Activated CD4-positive, alpha-beta memory T cell treated with anti-CD3 and anti-CD28 coated beads, Interleukin-2, amount 10 ng/mL, durations not matched to agents 7 days and 5 days (primary cell): ENCODE results near the gene AJM1. TPM values are rescaled to one million over a fixed set of nuclear protein-coding genes. Genes with fewer than 3 reads are reported as not detected.

ENCODE experiments used
- CTCF ChIA-PET: fragments of 350-600 bp; sonication (Branson Sonifier 250); formaldehyde crosslinking; loops from one replicate; lab custom pipeline; 2021; ENCODE audit warnings: antibody characterized with exemption, inconsistent platforms; lab: Charles Lee
- POLR2A ChIA-PET: fragments of 350-600 bp; sonication (Branson Sonifier 250); formaldehyde crosslinking; loops from one replicate; lab custom pipeline; 2021; ENCODE audit warnings: antibody characterized with exemption; lab: Charles Lee
- DNase-seq: peaks from one replicate; pipeline ENCODE4 v3.0.0-alpha.2; 2020
- H3K27ac Mint-ChIP-seq: one replicate; pipeline ENCODE4 v1.8.0; 2021; ENCODE audit warnings: mild to moderate bottlenecking, mixed read lengths
- H3K27me3 Mint-ChIP-seq: one replicate; pipeline ENCODE4 v1.8.0; 2021; ENCODE audit warnings: mixed read lengths
- H3K36me3 Mint-ChIP-seq: one replicate; pipeline ENCODE4 v1.8.0; 2021; ENCODE audit warnings: low read depth, mixed read lengths
- H3K4me1 Mint-ChIP-seq: one replicate; pipeline ENCODE4 v1.8.0; 2021; ENCODE audit warnings: mixed read lengths
- H3K4me3 Mint-ChIP-seq: one replicate; pipeline ENCODE4 v1.8.0; 2021; ENCODE audit warnings: mild to moderate bottlenecking, mixed read lengths
- H3K9me3 Mint-ChIP-seq: one replicate; pipeline ENCODE4 v1.8.0; 2021; ENCODE audit warnings: mixed read lengths
- total RNA-seq, 2 experiments: library from RNA; stranded (reverse); gene quantifications; one replicate each; pipeline ENCODE4 v1.2.3, GENCODE V29; 2021

Gene AJM1
- total RNA-seq, 2 experiments from 2014 or later = 8.7 TPM

- DNase-seq = no peak
- CTCF ChIA-PET = interaction anchor here (1.5 kb wide), 1 partner anchor 63 kb away, joined by 3 read pairs; no protein-coding TSS in a partner anchor
- H3K9me3 Mint-ChIP-seq = no peaks in the 10 kb centered on the region
- no peak overlapping the region for H3K4me3 Mint-ChIP-seq
- peaks cover 20% of the 10 kb centered on the region for H3K4me1 Mint-ChIP-seq
- POLR2A ChIA-PET = interaction anchor here (1.5 kb wide), 1 partner anchor 30 kb away, joined by 3 read pairs; no protein-coding TSS in a partner anchor
- H3K27ac Mint-ChIP-seq = peak overlapping the region; percentile 21
- H3K27me3 Mint-ChIP-seq = peaks cover 13% of the 10 kb centered on the region
- peaks cover 10% of the 10 kb centered on the region for H3K36me3 Mint-ChIP-seq
Observed at GRCh38 chr9:136850866-136851775, 8.8 kb downstream of the AJM1 start.

GRCh38 chr9:136851941-136852663, 9.8 kb downstream of the AJM1 start, which contains the start of gene MAMDC4:
Gene MAMDC4, plus strand, starts transcription at chr9:136852346. Its CDS starts 71 bp downstream, at chr9:136852417.
- Mint-ChIP-seq H3K9me3 (no peaks in the 10 kb centered on the region), H3K27ac (peak within 1 kb of the TSS; percentile 21), H3K27me3 (peaks cover 7% of the 10 kb centered on the region), H3K4me3 (no peak within 1 kb of the TSS), H3K4me1 (peaks cover 14% of the 10 kb centered on the region), H3K36me3 (peaks cover 7% of the 10 kb centered on the region)
- ChIA-PET POLR2A (interaction anchor here (1.5 kb wide), 1 partner anchor 29 kb away, joined by 3 read pairs; no protein-coding TSS in a partner anchor), CTCF (no interaction called here)
- no peak for DNase-seq

- Mint-ChIP-seq H3K4me1 (peaks cover 8% of the 10 kb centered on the region), H3K9me3 (no peaks in the 10 kb centered on the region), H3K27ac (no peak overlapping the region), H3K4me3 (no peak overlapping the region), H3K36me3 (peaks cover 2% of the 10 kb centered on the region), H3K27me3 (peaks cover 2% of the 10 kb centered on the region)
- CTCF ChIA-PET = interaction anchor here (0.6 kb wide), 1 partner anchor 56 kb away, joined by 4 read pairs; no protein-coding TSS in a partner anchor
- no peak for DNase-seq
- POLR2A ChIA-PET = interaction anchor here (1.5 kb wide), 1 partner anchor 28 kb away, joined by 3 read pairs; no protein-coding TSS in a partner anchor
Observed at GRCh38 chr9:136852664-136853595, 10.7 kb downstream of the AJM1 start.

GRCh38 chr9:136853596-136854112, 11.4 kb downstream of the AJM1 start:
- peaks cover 7% of the 10 kb centered on the region for H3K4me1 Mint-ChIP-seq
- peaks cover 2% of the 10 kb centered on the region for H3K36me3 Mint-ChIP-seq
- no peak overlapping the region for H3K4me3 Mint-ChIP-seq
- no peaks in the 10 kb centered on the region for H3K27me3 Mint-ChIP-seq
- H3K27ac Mint-ChIP-seq = no peak overlapping the region
- CTCF ChIA-PET = no interaction called here
- no peak for DNase-seq
- H3K9me3 Mint-ChIP-seq = no peaks in the 10 kb centered on the region
- POLR2A ChIA-PET = no interaction called here

- H3K27ac Mint-ChIP-seq = no peak overlapping the region
- no peaks in the 10 kb centered on the region for H3K27me3 Mint-ChIP-seq
- peaks cover 7% of the 10 kb centered on the region for H3K4me1 Mint-ChIP-seq
- no peak for DNase-seq
- H3K4me3 Mint-ChIP-seq = no peak overlapping the region
- POLR2A ChIA-PET = no interaction called here
- H3K9me3 Mint-ChIP-seq = no peaks in the 10 kb centered on the region
- CTCF ChIA-PET = no interaction called here
- peaks cover 2% of the 10 kb centered on the region for H3K36me3 Mint-ChIP-seq
Observed at GRCh38 chr9:136854113-136854841, 12.0 kb downstream of the AJM1 start.

- Mint-ChIP-seq H3K9me3 (no peaks in the 10 kb centered on the region), H3K4me1 (peaks cover 4% of the 10 kb centered on the region), H3K36me3 (no peaks in the 10 kb centered on the region), H3K27ac (no peak overlapping the region), H3K4me3 (no peak overlapping the region), H3K27me3 (no peaks in the 10 kb centered on the region)
- ChIA-PET POLR2A (no interaction called here), CTCF (no interaction called here)
- DNase-seq = no peak
Observed at GRCh38 chr9:136854842-136855460, 12.7 kb downstream of the AJM1 start.

- Mint-ChIP-seq H3K9me3 (no peaks in the 10 kb centered on the region), H3K4me1 (peaks cover 1% of the 10 kb centered on the region), H3K27ac (no peak overlapping the region), H3K27me3 (no peaks in the 10 kb centered on the region), H3K36me3 (no peaks in the 10 kb centered on the region), H3K4me3 (no peak overlapping the region)
- DNase-seq = no peak
- POLR2A ChIA-PET = no interaction called here
- CTCF ChIA-PET = no interaction called here
Observed at GRCh38 chr9:136855461-136856078, 13.3 kb downstream of the AJM1 start.

GRCh38 chr9:136856079-136856476, 13.8 kb downstream of the AJM1 start:
- POLR2A ChIA-PET = interaction anchor here (1.0 kb wide), 1 partner anchor 10 kb away, joined by 3 read pairs; the partner anchor contains the start of gene EDF1
- Mint-ChIP-seq H3K4me3 (no peak overlapping the region), H3K9me3 (no peaks in the 10 kb centered on the region), H3K36me3 (no peaks in the 10 kb centered on the region), H3K27ac (no peak overlapping the region), H3K4me1 (peaks cover 1% of the 10 kb centered on the region), H3K27me3 (no peaks in the 10 kb centered on the region)
- no peak for DNase-seq
- CTCF ChIA-PET = no interaction called here

- POLR2A ChIA-PET = interaction anchor here (1.0 kb wide), 1 partner anchor 9 kb away, joined by 3 read pairs; the partner anchor contains the start of gene EDF1
- Mint-ChIP-seq H3K36me3 (no peaks in the 10 kb centered on the region), H3K27me3 (no peaks in the 10 kb centered on the region), H3K4me1 (peaks cover 1% of the 10 kb centered on the region), H3K27ac (no peak overlapping the region), H3K9me3 (no peaks in the 10 kb centered on the region), H3K4me3 (no peak overlapping the region)
- CTCF ChIA-PET = no interaction called here
- no peak for DNase-seq
Observed at GRCh38 chr9:136856541-136857141, 14.4 kb downstream of the AJM1 start.

GRCh38 chr9:136857166-136857565, 14.9 kb downstream of the AJM1 start:
- H3K27me3 Mint-ChIP-seq = no peaks in the 10 kb centered on the region
- peaks cover 1% of the 10 kb centered on the region for H3K4me1 Mint-ChIP-seq
- no peak for DNase-seq
- no peak overlapping the region for H3K27ac Mint-ChIP-seq
- H3K4me3 Mint-ChIP-seq = no peak overlapping the region
- ChIA-PET CTCF (no interaction called here), POLR2A (interaction anchor here (1.0 kb wide), 1 partner anchor 9 kb away, joined by 3 read pairs; the partner anchor contains the start of gene EDF1)
- peaks cover 3% of the 10 kb centered on the region for H3K36me3 Mint-ChIP-seq
- no peaks in the 10 kb centered on the region for H3K9me3 Mint-ChIP-seq
